Erythroblast (primary cell): ENCODE measurements around the gene PIGU.

Source experiments
- GATA1 ChIP-seq: IDR thresholded peaks from 2 replicates; pipeline ENCODE4 v1.6.1; 2011; ENCODE audit warnings: low read depth, mild to moderate bottlenecking, control low read depth, low read length, moderate library complexity
- POLR2A ChIP-seq: IDR thresholded peaks from 2 replicates; pipeline ENCODE4 v1.6.1; 2011; ENCODE audit warnings: mild to moderate bottlenecking, low read length

DNA sequence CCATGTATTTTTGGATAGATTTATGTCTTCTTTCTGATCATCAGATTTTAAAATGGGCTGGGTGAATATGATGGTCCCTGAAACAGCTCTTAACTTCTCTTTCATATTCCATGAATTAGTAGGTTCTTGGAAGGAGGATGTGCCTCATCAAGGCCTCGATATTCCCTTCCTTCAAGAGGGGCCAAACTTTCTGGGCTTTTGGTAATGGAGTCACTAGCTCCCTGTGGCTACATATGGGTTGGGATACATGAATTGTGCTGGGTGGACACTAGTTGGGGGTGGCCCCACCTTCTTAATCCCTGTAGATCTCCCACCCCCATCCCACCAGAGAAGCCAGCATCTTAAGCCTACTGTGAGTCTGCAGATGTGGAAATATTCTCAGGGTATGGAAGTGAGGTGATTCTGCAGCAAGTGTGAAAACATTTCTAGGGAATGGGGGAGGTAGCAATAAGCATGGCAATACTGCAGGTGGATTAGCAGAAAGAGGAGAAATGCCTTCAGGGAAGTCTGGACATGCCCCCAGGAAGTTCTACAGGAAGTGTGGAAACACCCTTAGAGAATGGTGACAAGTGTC lies 29.5 kb upstream of the PIGU start:
- TF ChIP-seq POLR2A (no peak), GATA1 (no peak)
